ENCODE measurements around the gene INO80B.
A peak's percentile ranks its signal among the peaks of the same experiment; 100 is the strongest.

Gene INO80B

DNA sequence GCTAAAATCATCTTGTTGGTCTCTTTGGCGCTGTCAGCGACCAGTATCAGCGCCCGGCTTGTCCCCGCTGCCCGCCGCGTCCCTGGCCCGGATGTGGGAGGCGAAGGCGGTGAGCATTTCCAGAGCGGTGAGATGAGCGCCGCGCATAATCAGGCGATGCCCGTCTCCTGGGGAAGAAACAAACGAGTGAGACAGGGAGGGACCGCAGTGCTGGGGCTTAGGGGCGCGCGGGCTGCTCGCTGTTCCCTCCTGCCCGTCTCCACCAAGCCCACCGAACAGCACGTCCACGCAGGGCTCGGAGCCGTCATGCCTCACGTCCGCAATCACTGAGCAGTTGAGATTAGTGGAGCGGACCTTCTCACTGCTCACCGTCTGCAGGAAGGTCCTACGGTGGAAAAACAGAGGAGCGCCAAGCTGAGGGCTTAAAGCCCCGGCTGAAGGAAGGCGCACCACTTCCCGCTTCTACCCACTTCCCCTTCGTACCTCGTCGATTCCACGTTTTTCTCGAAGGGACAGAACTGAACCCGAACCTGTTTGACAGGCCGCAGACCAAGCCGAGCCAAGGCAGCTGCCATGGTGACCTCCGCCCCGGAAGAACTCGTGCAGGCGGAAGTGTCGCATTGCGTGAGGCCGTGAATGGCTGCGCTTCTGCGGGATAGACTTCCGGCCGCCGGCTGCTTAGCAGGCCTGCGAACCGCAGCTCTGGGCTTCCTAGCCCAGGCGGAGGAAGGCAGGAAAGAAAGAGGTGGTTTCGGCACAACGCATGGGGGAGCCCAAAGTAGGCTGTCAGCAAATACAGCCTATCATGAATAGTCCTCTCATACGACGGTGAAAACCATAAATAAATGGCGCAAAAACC lies 17.4 kb downstream of the INO80B start, which contains the start of gene MRPL53:
Gene MRPL53 (minus strand): TSS at position 595 of the 859 bp plus-strand sequence. CDS start 20 bp downstream, at position 575.
- CTCF ChIA-PET: interaction anchor here (1.2 to 4.1 kb wide), 4 partner anchors 10 to 117 kb away, joined by 4 to 32 read pairs (median 8); partner anchors contain the start of genes CCDC142 and TTC31
- peak; percentile 47 for DNase-seq (ENCODE audit: low read depth, low spot score)
- POLR2A ChIA-PET: interaction anchor here (0.7 to 2.6 kb wide), 11 partner anchors 9 to 115 kb away, joined by 3 to 12 read pairs (median 3); partner anchors contain the start of genes CCDC142, TTC31 and WBP1
- peak within 1 kb of the TSS; percentile 88 for H3K4me3 ChIP-seq (ENCODE audit: low read depth, low read length)
- TF ChIP-seq, protein P1, sequence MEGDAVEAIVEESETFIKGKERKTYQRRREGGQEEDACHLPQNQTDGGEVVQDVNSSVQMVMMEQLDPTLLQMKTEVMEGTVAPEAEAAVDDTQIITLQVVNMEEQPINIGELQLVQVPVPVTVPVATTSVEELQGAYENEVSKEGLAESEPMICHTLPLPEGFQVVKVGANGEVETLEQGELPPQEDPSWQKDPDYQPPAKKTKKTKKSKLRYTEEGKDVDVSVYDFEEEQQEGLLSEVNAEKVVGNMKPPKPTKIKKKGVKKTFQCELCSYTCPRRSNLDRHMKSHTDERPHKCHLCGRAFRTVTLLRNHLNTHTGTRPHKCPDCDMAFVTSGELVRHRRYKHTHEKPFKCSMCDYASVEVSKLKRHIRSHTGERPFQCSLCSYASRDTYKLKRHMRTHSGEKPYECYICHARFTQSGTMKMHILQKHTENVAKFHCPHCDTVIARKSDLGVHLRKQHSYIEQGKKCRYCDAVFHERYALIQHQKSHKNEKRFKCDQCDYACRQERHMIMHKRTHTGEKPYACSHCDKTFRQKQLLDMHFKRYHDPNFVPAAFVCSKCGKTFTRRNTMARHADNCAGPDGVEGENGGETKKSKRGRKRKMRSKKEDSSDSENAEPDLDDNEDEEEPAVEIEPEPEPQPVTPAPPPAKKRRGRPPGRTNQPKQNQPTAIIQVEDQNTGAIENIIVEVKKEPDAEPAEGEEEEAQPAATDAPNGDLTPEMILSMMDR (IDR thresholded peaks at IDR 0.05; ENCODE audit: insufficient read depth, low read length, missing control alignments): no peak

DNA sequence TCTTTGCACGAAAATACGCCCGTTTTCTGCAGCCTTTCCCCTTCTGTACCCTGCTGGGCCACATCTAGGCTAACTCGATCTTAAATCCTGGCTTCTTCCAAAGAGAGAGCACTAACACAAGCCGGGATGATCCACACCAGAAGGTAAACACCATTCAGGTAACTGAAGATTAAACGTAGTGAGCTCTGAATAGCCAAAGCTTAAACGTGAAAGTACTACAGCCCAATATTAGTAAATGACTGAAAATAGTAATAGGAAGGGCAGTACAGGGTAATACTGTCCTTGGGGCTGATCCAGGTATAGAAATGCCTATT lies 18.0 kb downstream of the INO80B start:
- TF ChIP-seq, protein P1 (IDR thresholded peaks at IDR 0.05; ENCODE audit: insufficient read depth, low read length, missing control alignments): no peak
- DNase-seq (ENCODE audit: low read depth, low spot score): no peak
- ChIA-PET POLR2A (interaction anchor here (0.8 to 2.6 kb wide), 7 partner anchors 8 to 115 kb away, joined by 3 to 12 read pairs (median 5); partner anchors contain the start of genes CCDC142 and WBP1), CTCF (interaction anchor here (1.2 to 4.1 kb wide), 3 partner anchors 9 to 116 kb away, joined by 4 to 32 read pairs (median 7); partner anchors contain the start of genes CCDC142 and TTC31)
- peak overlapping the region; percentile 88 for H3K4me3 ChIP-seq (ENCODE audit: low read depth, low read length)

DNA sequence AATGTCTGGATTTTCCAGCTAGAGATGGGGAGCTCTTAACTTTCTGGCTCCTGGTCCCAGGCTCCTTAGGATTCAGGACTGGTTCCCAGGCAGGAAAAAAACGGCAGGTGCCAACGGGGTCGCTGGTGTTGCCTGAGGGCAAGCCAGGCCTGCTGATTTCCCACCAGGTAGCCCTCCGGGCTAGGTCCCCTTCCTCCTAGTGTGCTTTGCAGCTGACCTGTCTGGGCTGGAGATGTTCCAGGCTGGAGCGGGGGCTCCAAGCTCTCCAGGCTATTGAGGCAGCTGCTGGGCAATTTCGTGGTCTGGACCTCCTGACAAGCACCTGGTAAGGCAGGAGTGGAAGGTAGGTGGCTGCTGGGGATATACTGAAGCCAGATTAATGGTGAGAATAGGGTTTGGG lies 19.6 kb downstream of the INO80B start:
- no peak overlapping the region for H3K4me3 ChIP-seq (ENCODE audit: low read depth, low read length)
- no peak for DNase-seq (ENCODE audit: low read depth, low spot score)
- TF ChIP-seq, protein P1 (IDR thresholded peaks at IDR 0.05; ENCODE audit: insufficient read depth, low read length, missing control alignments): no peak
- POLR2A ChIA-PET: interaction anchor here (0.6 to 2.5 kb wide), 2 partner anchors 16 to 109 kb away, joined by 3 to 8 read pairs; partner anchors contain the start of gene WBP1
- CTCF ChIA-PET: interaction anchor here (0.7 to 4.1 kb wide), 5 partner anchors 8 to 169 kb away, joined by 3 to 32 read pairs (median 4); partner anchors contain the start of genes CCDC142, PCGF1 and TTC31

DNA sequence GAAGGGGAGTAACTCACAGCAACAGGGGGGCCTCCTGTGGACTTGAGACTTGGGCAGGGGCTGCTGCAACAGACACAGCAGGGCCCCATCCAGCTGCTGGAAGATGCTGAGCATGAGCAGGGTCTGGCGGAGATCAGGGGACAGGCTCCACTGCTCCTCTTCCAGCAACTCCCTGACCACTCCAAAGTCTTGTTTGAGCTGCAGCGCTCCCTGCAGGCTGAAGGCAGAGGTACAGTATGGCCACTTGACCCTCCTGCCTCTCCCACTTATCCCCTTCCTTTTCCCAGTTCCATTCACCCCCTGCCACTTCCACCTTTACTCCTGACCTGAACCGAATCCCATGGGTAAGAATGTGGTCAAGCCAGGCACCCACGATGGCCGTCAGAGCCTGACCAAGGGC lies 20.0 kb downstream of the INO80B start:
- DNase-seq (ENCODE audit: low read depth, low spot score): no peak
- ChIA-PET POLR2A (interaction anchor here (2.5 kb wide), 1 partner anchor 16 kb away, joined by 8 read pairs; the partner anchor contains the start of gene WBP1), CTCF (interaction anchor here (0.7 to 4.1 kb wide), 4 partner anchors 7 to 169 kb away, joined by 3 to 32 read pairs (median 10); partner anchors contain the start of genes CCDC142 and TTC31)
- H3K4me3 ChIP-seq (ENCODE audit: low read depth, low read length): no peak overlapping the region
- TF ChIP-seq, protein P1 (IDR thresholded peaks at IDR 0.05; ENCODE audit: insufficient read depth, low read length, missing control alignments): peak; percentile 10

DNA sequence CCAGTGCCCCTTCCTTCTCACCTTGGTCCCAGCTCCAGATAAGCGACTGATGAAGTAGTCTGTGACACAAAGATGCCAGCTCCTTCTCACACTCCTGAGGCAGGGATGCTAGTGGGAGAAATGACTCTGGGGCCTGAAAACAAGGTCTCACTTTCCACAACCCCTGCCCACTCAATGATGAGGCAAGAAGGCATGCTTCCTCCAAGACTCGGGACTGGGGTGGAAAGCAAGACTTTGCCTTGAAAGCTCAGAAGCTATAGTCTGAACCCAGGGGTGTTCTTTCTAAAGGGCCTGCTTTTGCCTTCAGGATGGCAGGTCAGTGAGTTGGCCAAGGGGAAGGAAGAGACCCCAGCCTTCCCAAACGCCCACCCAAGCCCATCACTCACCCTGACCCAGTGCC lies 26.5 kb downstream of the INO80B start:
- H3K4me3 ChIP-seq (ENCODE audit: low read depth, low read length): peak overlapping the region; percentile 99
- no peak for DNase-seq (ENCODE audit: low read depth, low spot score)
- CTCF ChIA-PET: interaction anchor here (1.0 to 15.3 kb wide), 15 partner anchors 9 to 148 kb away, joined by 3 to 401 read pairs (median 9); partner anchors contain the start of genes AUP1, HTRA2, INO80B and LBX2
- TF ChIP-seq, protein P1 (IDR thresholded peaks at IDR 0.05; ENCODE audit: insufficient read depth, low read length, missing control alignments): no peak
- POLR2A ChIA-PET: interaction anchor here (0.6 to 3.1 kb wide), 12 partner anchors 8 to 357 kb away, joined by 3 to 10 read pairs (median 4); partner anchors contain the start of genes MRPL53 and WBP1

Data from AG04449 (cell line).